HEK293 (cell line): ENCODE results near the gene TRIM29.

Experiments used
- CTCF ChIA-PET: fragments of 350-600 bp; formaldehyde crosslinking; extraction: SDS; loops from one replicate; lab custom pipeline; 2021; ENCODE audit warnings: antibody characterized with exemption; lab: Yijun Ruan, JAX
- POLR2A ChIA-PET: fragments of 300-600 bp; formaldehyde crosslinking; extraction: SDS; loops from one replicate; lab custom pipeline; 2020; ENCODE audit warnings: antibody characterized with exemption, inconsistent platforms; lab: Yijun Ruan, JAX
- H3K27ac ChIP-seq: fragments of 200-500 bp; sonication (Bioruptor generic); 2 replicates; pipeline ENCODE4 v1.5.1; 2014; ENCODE audit warnings: low read depth, low read length, control low read depth, inconsistent platforms; ENCODE audit errors: extremely low read depth
- H3K36me3 ChIP-seq, 2 experiments: fragments of 200-500 bp in 1 of 2; sonication (Bioruptor generic) in 1 of 2; 1 replicate in 1 of 2; 2 replicates in 1 of 2; pipeline ENCODE4 v1.5.1; 2014 to 2017; ENCODE audit warnings: inconsistent platforms in 2 of 2, low read length in 2 of 2; ENCODE audit not compliant: control insufficient read depth in 2 of 2, insufficient read depth in 1 of 2
- H3K4me1 ChIP-seq: fragments of 200-500 bp; sonication (Bioruptor generic); 2 replicates; pipeline ENCODE4 v1.5.1; 2014; ENCODE audit warnings: mild to moderate bottlenecking, low read length, inconsistent platforms; ENCODE audit not compliant: control insufficient read depth, insufficient read depth
- H3K4me3 ChIP-seq: 2 replicates; pipeline ENCODE4 v1.5.1; 2011; ENCODE audit warnings: low read depth, mild to moderate bottlenecking, control low read depth, low read length, moderate library complexity
- H3K9me3 ChIP-seq: fragments of 200-500 bp; sonication (Bioruptor generic); 2 replicates; pipeline ENCODE4 v1.5.1; 2014; ENCODE audit warnings: low read depth, low read length, inconsistent platforms; ENCODE audit not compliant: control insufficient read depth, insufficient read depth
- BCL11A ChIP-seq: fragments of 450-650 bp; formaldehyde crosslinking; IDR thresholded peaks from 2 replicates; pipeline ENCODE4 v1.5.1; 2016; ENCODE audit warnings: low read depth, missing biosample characterization, missing genetic modification characterization
- TSHZ1 ChIP-seq: fragments of 450-650 bp; formaldehyde crosslinking; IDR thresholded peaks from 2 replicates; pipeline ENCODE4 v1.5.1; 2016; ENCODE audit warnings: missing biosample characterization, missing genetic modification characterization, borderline replicate concordance
- ZBTB10 ChIP-seq: fragments of 450-650 bp; formaldehyde crosslinking; IDR thresholded peaks from 2 replicates; pipeline ENCODE4 v1.5.1; 2016; ENCODE audit warnings: missing biosample characterization, missing genetic modification characterization
- ZBTB49 ChIP-seq: fragments of 450-650 bp; formaldehyde crosslinking; IDR thresholded peaks from 2 replicates; pipeline ENCODE4 v1.5.1; 2016; ENCODE audit warnings: missing biosample characterization, missing genetic modification characterization, low read depth
- ZNF138 ChIP-seq: fragments of 450-650 bp; formaldehyde crosslinking; IDR thresholded peaks from 2 replicates; pipeline ENCODE4 v1.5.1; 2016; ENCODE audit warnings: missing biosample characterization, missing genetic modification characterization, borderline replicate concordance
- ZNF704 ChIP-seq: fragments of 450-650 bp; formaldehyde crosslinking; IDR thresholded peaks from 2 replicates; pipeline ENCODE4 v1.5.1; 2016; ENCODE audit warnings: missing biosample characterization, missing genetic modification characterization
- ZSCAN5A ChIP-seq: fragments of 450-650 bp; formaldehyde crosslinking; IDR thresholded peaks from 2 replicates; pipeline ENCODE4 v1.5.1; 2016; ENCODE audit warnings: missing biosample characterization, missing genetic modification characterization

Gene TRIM29

GRCh38 chr11:120126620-120127019, 11.3 kb downstream of the TRIM29 start (continued):
- TF ChIP-seq TSHZ1 (tag by site-specific recombination), result no peak
- TF ChIP-seq ZSCAN5A, result no peak

- ChIA-PET CTCF (interaction anchor here (0.6 to 1.2 kb wide), 2 partner anchors 17 to 484 kb away, joined by 4 to 5 read pairs; no protein-coding TSS in a partner anchor), POLR2A (interaction anchor here (0.6 kb wide), 1 partner anchor 1172 kb away, joined by 5 read pairs; no protein-coding TSS in a partner anchor)
Measured at GRCh38 chr11:120125509-120125908, 12.4 kb downstream of the TRIM29 start.

More at GRCh38 chr11:120125509-120125908, 12.4 kb downstream of the TRIM29 start:
- H3K36me3 ChIP-seq, result no peaks in the 10 kb centered on the region
- H3K9me3 ChIP-seq, result no peaks in the 10 kb centered on the region
- no peak overlapping the region for H3K27ac ChIP-seq
- no peak overlapping the region for H3K4me3 ChIP-seq
- no peaks in the 10 kb centered on the region for H3K4me1 ChIP-seq
- TF ChIP-seq ZNF704 (tag by site-specific recombination) (no peak), ZNF138 (tag by site-specific recombination) (no peak), BCL11A (tag by site-specific recombination) (no peak), ZBTB10 (tag by site-specific recombination) (no peak), ZBTB49 (tag by site-specific recombination) (no peak)
